ENCODE data around the gene PEPD. TPM values are rescaled to one million over a fixed set of nuclear protein-coding genes. Genes with fewer than 3 reads are reported as not detected.
"Not testable (repeated sequence)": the region's sequence is repeated elsewhere in the genome, so short reads cannot be mapped to it uniquely, and the experiment has no call there.

PEPD gene
- total RNA-seq, 4 donors from 2014 or later, result 79.8 to 122 (median 94.8) TPM

- DNase-seq (ENCODE audit: low spot score in 2 of 2), result no peak
- Histone ChIP-seq H3K4me1 (no peaks in the 10 kb centered on the region), H3K36me3 (no peaks in the 10 kb centered on the region), H3K4me3 (no peak overlapping the region), H3K27ac (no peak overlapping the region), H3K27me3 (no peaks in the 10 kb centered on the region), H3K9me3 (no peaks in the 10 kb centered on the region)
- TF ChIP-seq POLR2A (IDR thresholded peaks at IDR 0.05) (no peak), EP300 (IDR thresholded peaks at IDR 0.05) (no peak)
- TF ChIP-seq, protein P1, sequence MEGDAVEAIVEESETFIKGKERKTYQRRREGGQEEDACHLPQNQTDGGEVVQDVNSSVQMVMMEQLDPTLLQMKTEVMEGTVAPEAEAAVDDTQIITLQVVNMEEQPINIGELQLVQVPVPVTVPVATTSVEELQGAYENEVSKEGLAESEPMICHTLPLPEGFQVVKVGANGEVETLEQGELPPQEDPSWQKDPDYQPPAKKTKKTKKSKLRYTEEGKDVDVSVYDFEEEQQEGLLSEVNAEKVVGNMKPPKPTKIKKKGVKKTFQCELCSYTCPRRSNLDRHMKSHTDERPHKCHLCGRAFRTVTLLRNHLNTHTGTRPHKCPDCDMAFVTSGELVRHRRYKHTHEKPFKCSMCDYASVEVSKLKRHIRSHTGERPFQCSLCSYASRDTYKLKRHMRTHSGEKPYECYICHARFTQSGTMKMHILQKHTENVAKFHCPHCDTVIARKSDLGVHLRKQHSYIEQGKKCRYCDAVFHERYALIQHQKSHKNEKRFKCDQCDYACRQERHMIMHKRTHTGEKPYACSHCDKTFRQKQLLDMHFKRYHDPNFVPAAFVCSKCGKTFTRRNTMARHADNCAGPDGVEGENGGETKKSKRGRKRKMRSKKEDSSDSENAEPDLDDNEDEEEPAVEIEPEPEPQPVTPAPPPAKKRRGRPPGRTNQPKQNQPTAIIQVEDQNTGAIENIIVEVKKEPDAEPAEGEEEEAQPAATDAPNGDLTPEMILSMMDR (IDR thresholded peaks at IDR 0.05), result no peak
- 74 to 81% methylated on average over 10 of the region's 10 CpGs for whole genome bisulfite sequencing, 2 donors
Observed at GRCh38 chr19:33557196-33557595, 35.6 kb upstream of the PEPD start.

- Histone ChIP-seq H3K36me3 (no peaks in the 10 kb centered on the region), H3K9me3 (no peaks in the 10 kb centered on the region), H3K27ac (no peak overlapping the region), H3K4me1 (no peaks in the 10 kb centered on the region), H3K27me3 (no peaks in the 10 kb centered on the region), H3K4me3 (no peak overlapping the region)
- DNase-seq (ENCODE audit: low spot score in 2 of 2), result no peak
- no peak for TF ChIP-seq POLR2A (IDR thresholded peaks at IDR 0.05)
- no peak for TF ChIP-seq EP300 (IDR thresholded peaks at IDR 0.05)
- TF ChIP-seq, protein P1 (IDR thresholded peaks at IDR 0.05), result no peak
- WGBS, 2 donors, result 55 to 58% methylated on average over 3 to 4 of the region's 4 CpGs
Observed at GRCh38 chr19:33556261-33556660, 34.7 kb upstream of the PEPD start.

DNA sequence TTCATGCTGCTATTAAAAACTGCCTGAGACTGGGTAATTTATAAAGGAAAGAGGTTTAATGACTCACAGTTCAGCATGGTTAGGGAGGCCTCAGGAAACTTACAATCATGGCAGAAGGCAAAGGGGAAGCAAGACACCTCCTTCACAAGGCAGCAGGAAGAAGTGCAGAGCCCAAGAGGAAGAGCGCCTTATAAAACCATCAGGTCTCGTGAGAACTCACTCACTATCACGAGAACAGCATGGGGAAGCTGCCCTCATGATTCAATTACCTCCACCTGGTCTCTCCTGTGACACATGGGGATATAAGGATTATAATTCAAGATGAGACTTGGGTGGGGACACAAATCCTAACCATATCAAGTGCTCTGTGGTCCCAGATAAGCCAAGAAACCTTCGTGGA, 34.1 kb upstream of the PEPD start:
- not testable (repeated sequence) for H3K4me3 ChIP-seq; H3K27ac ChIP-seq; H3K27me3 ChIP-seq; H3K36me3 ChIP-seq; H3K4me1 ChIP-seq; H3K9me3 ChIP-seq; DNase-seq (ENCODE audit: low spot score in 2 of 2)
- WGBS, 2 donors, result 55 to 65% methylated on average over 4 of the region's 4 CpGs

GRCh38 chr19:33554821-33555220, 33.2 kb upstream of the PEPD start:
- no peaks in the 10 kb centered on the region for H3K9me3 ChIP-seq
- no peaks in the 10 kb centered on the region for H3K4me1 ChIP-seq
- H3K36me3 ChIP-seq, result no peaks in the 10 kb centered on the region
- H3K27me3 ChIP-seq, result no peaks in the 10 kb centered on the region
- TF ChIP-seq POLR2A (IDR thresholded peaks at IDR 0.05) (no peak), EP300 (IDR thresholded peaks at IDR 0.05) (no peak)
- TF ChIP-seq, protein P1 (IDR thresholded peaks at IDR 0.05), result no peak
- 88 to 92% methylated on average over 7 of the region's 7 CpGs for WGBS, 2 donors
- no peak for DNase-seq (ENCODE audit: low spot score in 2 of 2)
- no peak overlapping the region for H3K27ac ChIP-seq
- H3K4me3 ChIP-seq, result no peak overlapping the region

GRCh38 chr19:33554391-33554790, 32.8 kb upstream of the PEPD start:
- DNase-seq (ENCODE audit: low spot score in 2 of 2), result no peak
- 91 to 92% methylated on average over 9 of the region's 9 CpGs for WGBS, 2 donors

More at GRCh38 chr19:33554391-33554790, 32.8 kb upstream of the PEPD start:
- H3K27me3 ChIP-seq, result no peaks in the 10 kb centered on the region
- no peak overlapping the region for H3K27ac ChIP-seq
- no peak for TF ChIP-seq POLR2A (IDR thresholded peaks at IDR 0.05)
- no peak for TF ChIP-seq EP300 (IDR thresholded peaks at IDR 0.05)
- TF ChIP-seq, protein P1 (IDR thresholded peaks at IDR 0.05), result no peak
- H3K4me3 ChIP-seq, result no peak overlapping the region
- H3K4me1 ChIP-seq, result no peaks in the 10 kb centered on the region
- H3K36me3 ChIP-seq, result no peaks in the 10 kb centered on the region
- no peaks in the 10 kb centered on the region for H3K9me3 ChIP-seq

Data from tibial nerve (tissue), 4 donors.